Panc1 (cell line): Measurements from ENCODE around the gene BICD2. TPM values are rescaled to one million over a fixed set of nuclear protein-coding genes. Genes with fewer than 3 reads are reported as not detected.

Experiments
- ATAC-seq: fragments of 200-7000 bp; cut with Tn5 transposase; 2 replicates; pipeline ENCODE4 v1.9.1; 2020; ENCODE audit warnings: mild to moderate bottlenecking, moderate library complexity
- BruUV-seq: library from RNA; stranded (reverse); fragments of 400-500 nt; replicated peaks from 2 replicates; lab custom pipeline; 2021; lab: Mats Ljungman, UMichigan
- CTCF ChIA-PET: fragments of 300-600 bp; sonication (Branson Sonifier 250); formaldehyde crosslinking; loops from one replicate; lab custom pipeline; 2022; ENCODE audit warnings: antibody characterized with exemption; lab: Charles Lee
- POLR2A ChIA-PET: fragments of 300-600 bp; sonication (Branson Sonifier 250); formaldehyde crosslinking; loops from one replicate; lab custom pipeline; 2022; ENCODE audit warnings: antibody characterized with exemption; lab: Charles Lee
- DNase-seq: peaks from one replicate; pipeline ENCODE4 v3.0.0-alpha.2; 2010; ENCODE audit warnings: low read depth, low spot score
- H3K27ac ChIP-seq: 2 replicates; pipeline ENCODE4 v1.5.1; 2011; ENCODE audit warnings: mild to moderate bottlenecking, low read length, inconsistent platforms
- H3K27me3 ChIP-seq: fragments of 200-500 bp; sonication (Bioruptor generic); 2 replicates; pipeline ENCODE4 v1.6.0; 2014; ENCODE audit warnings: low read length, inconsistent platforms; ENCODE audit not compliant: control insufficient read depth, insufficient read depth
- H3K36me3 ChIP-seq: fragments of 200-500 bp; sonication (Bioruptor generic); 2 replicates; pipeline ENCODE4 v1.5.1; 2014; ENCODE audit warnings: inconsistent platforms, mild to moderate bottlenecking, low read length, moderate library complexity; ENCODE audit not compliant: control insufficient read depth, insufficient read depth
- H3K4me1 ChIP-seq: 2 replicates; pipeline ENCODE4 v1.5.1; 2011; ENCODE audit warnings: inconsistent platforms, mild to moderate bottlenecking, low read length, moderate library complexity; ENCODE audit not compliant: control insufficient read depth, insufficient read depth
- H3K4me3 ChIP-seq, 2 experiments: 2 replicates each; pipeline ENCODE4 v1.5.1; 2011 to 2012; ENCODE audit warnings: low read depth in 2 of 2, low read length in 2 of 2, mild to moderate bottlenecking in 2 of 2, inconsistent platforms in 1 of 2, moderate library complexity in 1 of 2
- H3K9me3 ChIP-seq: fragments of 200-500 bp; sonication (Bioruptor generic); 2 replicates; pipeline ENCODE4 v1.5.1; 2014; ENCODE audit warnings: low read depth, mild to moderate bottlenecking, inconsistent platforms, low read length, moderate library complexity; ENCODE audit not compliant: control insufficient read depth, insufficient read depth
- POLR2AphosphoS5 ChIP-seq: IDR thresholded peaks from 2 replicates; pipeline ENCODE4 v1.6.1; 2012; ENCODE audit warnings: mild to moderate bottlenecking, low read depth, low read length, moderate library complexity
- SIN3A ChIP-seq: IDR thresholded peaks from 2 replicates; pipeline ENCODE4 v1.6.1; 2012; ENCODE audit warnings: low read depth, mild to moderate bottlenecking, low read length, moderate library complexity, borderline replicate concordance; ENCODE audit not compliant: insufficient read depth
- TCF7L2 ChIP-seq: IDR thresholded peaks from 2 replicates; pipeline ENCODE4 v1.6.1; 2011; ENCODE audit warnings: mild to moderate bottlenecking, low read depth, low read length, inconsistent platforms
- in situ Hi-C: cut with HindIII; loops from 2 replicates; pipeline ENCODE4 v1.10.0; 2016; ENCODE audit warnings: low sequenced_read_pairs, low pct_unique_long_range_greater_than_20kb
- intact Hi-C: fragments of 100-400 bp; cut with micrococcal nuclease; formaldehyde crosslinking; loops from one replicate; pipeline ENCODE4 v1.10.0; 2022; ENCODE audit not compliant: unreplicated experiment
- total RNA-seq: library from RNA; stranded (reverse); gene quantifications from one replicate; pipeline ENCODE4 v1.2.1, GENCODE V29; 2021; ENCODE audit not compliant: unreplicated experiment
- TF ChIP-seq, protein P1 (sequence below): fragments of 450-650 bp; IDR thresholded peaks from 2 replicates; pipeline ENCODE4 v1.5.1; 2017; ENCODE audit warnings: mild to moderate bottlenecking
- TF ChIP-seq, protein P2 (sequence below), 2 experiments: IDR thresholded peaks; 2 replicates each; pipeline ENCODE4 v1.6.1; 2011 to 2012; ENCODE audit warnings: low read depth in 2 of 2, control low read depth in 1 of 2, low read length in 1 of 2, mild to moderate bottlenecking in 1 of 2, moderate library complexity in 1 of 2; ENCODE audit not compliant: insufficient read depth in 1 of 2

BICD2 gene
- total RNA-seq, 1 experiment from 2014 or later: 17.3 TPM

DNA sequence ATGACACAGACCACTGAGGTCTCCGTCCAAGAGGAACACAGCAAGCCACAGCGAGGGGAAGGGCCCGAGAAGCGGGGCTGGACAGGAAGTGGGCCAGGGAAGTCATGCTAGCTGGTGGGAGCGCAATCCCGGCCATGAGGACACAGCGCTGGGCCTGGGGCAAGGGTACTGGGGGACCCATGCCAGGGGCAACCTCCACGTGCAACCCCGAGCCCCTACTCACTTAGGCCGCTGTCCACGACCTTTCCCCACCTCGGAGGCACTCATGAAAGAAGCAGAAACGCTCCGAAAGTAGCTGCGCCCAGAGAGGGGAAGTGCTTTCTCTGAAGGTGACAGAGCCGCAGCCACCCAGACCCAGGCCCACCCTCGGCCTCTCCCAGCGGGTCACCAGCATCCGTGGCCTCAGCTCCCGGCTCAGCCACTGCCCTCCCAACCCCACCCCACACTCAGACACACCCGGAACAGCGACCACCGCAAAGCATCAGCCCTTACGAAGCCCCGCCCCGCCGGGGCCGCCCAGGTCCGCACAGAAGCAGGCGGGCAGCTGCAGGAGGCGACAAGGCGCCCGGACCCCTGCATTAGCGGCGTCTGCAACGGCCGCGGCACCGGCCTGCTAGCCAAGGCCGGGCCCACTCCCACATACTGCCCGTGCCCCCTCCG, 782 bp downstream of the BICD2 start:
- intact Hi-C loops (loop anchor here (2.0 kb wide), 1 partner anchor 27 kb away; no protein-coding TSS in a partner anchor), in situ Hi-C loops (no loop called here)
- Histone ChIP-seq H3K36me3 (no peaks in the 10 kb centered on the region), H3K4me3 (peak overlapping the region; percentile 73 to 78), H3K4me1 (peaks cover 7% of the 10 kb centered on the region; the same call in 1 of the 2 replicates), H3K9me3 (no peaks in the 10 kb centered on the region), H3K27ac (peak overlapping the region; percentile 54), H3K27me3 (no peaks in the 10 kb centered on the region)
- ATAC-seq: no peak
- no peak for DNase-seq
- BruUV-seq: no TSS peak
- TF ChIP-seq, protein P1, sequence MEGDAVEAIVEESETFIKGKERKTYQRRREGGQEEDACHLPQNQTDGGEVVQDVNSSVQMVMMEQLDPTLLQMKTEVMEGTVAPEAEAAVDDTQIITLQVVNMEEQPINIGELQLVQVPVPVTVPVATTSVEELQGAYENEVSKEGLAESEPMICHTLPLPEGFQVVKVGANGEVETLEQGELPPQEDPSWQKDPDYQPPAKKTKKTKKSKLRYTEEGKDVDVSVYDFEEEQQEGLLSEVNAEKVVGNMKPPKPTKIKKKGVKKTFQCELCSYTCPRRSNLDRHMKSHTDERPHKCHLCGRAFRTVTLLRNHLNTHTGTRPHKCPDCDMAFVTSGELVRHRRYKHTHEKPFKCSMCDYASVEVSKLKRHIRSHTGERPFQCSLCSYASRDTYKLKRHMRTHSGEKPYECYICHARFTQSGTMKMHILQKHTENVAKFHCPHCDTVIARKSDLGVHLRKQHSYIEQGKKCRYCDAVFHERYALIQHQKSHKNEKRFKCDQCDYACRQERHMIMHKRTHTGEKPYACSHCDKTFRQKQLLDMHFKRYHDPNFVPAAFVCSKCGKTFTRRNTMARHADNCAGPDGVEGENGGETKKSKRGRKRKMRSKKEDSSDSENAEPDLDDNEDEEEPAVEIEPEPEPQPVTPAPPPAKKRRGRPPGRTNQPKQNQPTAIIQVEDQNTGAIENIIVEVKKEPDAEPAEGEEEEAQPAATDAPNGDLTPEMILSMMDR: no peak
- TF ChIP-seq SIN3A: no peak
- TF ChIP-seq POLR2AphosphoS5: no peak
- TF ChIP-seq TCF7L2: no peak
- TF ChIP-seq, protein P2, sequence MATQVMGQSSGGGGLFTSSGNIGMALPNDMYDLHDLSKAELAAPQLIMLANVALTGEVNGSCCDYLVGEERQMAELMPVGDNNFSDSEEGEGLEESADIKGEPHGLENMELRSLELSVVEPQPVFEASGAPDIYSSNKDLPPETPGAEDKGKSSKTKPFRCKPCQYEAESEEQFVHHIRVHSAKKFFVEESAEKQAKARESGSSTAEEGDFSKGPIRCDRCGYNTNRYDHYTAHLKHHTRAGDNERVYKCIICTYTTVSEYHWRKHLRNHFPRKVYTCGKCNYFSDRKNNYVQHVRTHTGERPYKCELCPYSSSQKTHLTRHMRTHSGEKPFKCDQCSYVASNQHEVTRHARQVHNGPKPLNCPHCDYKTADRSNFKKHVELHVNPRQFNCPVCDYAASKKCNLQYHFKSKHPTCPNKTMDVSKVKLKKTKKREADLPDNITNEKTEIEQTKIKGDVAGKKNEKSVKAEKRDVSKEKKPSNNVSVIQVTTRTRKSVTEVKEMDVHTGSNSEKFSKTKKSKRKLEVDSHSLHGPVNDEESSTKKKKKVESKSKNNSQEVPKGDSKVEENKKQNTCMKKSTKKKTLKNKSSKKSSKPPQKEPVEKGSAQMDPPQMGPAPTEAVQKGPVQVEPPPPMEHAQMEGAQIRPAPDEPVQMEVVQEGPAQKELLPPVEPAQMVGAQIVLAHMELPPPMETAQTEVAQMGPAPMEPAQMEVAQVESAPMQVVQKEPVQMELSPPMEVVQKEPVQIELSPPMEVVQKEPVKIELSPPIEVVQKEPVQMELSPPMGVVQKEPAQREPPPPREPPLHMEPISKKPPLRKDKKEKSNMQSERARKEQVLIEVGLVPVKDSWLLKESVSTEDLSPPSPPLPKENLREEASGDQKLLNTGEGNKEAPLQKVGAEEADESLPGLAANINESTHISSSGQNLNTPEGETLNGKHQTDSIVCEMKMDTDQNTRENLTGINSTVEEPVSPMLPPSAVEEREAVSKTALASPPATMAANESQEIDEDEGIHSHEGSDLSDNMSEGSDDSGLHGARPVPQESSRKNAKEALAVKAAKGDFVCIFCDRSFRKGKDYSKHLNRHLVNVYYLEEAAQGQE (IDR thresholded peaks at IDR 0.05; ENCODE audit: insufficient read depth in 1 of 2, low read depth in 2 of 2, low read length in 1 of 2): no peak
- CTCF ChIA-PET: no interaction called here
- POLR2A ChIA-PET: no interaction called here

DNA sequence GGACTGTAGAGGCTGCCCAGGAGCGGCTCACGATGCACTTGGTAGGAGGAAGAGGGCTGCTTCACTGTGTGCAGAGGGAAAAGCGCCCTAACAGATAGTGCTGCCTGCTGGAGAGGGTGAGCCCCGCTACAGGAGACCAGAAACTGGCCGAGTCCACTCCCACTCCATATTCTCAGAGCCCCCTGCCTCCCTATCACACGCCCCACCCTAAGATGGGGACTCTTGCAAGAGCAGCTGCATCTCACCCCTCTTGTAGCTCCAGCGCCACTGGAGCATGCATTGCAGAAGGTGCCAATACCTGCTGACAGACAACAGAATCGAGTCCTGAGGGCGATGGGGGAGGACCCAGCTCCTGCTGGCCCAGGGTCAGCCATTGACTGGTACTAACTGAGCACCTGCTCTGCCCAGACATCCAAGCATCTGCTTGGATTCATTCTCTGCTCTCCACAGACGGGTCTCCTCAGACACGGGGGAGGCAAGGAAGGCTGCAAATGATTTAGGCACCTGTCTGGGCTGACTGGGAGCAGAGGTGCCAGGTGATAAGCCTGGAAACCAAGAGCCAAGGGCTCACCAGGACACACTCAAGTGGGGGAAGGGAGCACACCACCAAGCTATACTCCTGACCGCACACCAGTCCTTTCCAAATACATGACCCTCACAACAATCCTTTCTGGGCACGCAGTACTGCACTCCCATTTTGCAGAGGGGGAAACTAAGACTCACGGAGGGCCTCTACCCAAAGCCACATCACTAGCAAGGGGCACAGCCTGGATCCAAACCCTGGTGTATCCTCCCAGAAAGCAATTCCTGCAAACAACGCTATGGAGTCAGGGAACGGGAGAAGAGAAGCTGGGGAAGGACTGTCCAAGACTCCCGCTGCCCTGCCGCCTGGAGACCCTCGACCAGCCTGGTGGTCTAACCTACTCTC, 1.6 kb downstream of the BICD2 start:
- POLR2A ChIA-PET: no interaction called here
- no peaks in the 10 kb centered on the region for H3K9me3 ChIP-seq
- CTCF ChIA-PET: no interaction called here
- no peak for DNase-seq
- in situ Hi-C loops: no loop called here
- H3K27ac ChIP-seq: peak overlapping the region; percentile 54; the same call in 1 of the 2 replicates
- H3K4me1 ChIP-seq: peaks cover 7% of the 10 kb centered on the region; the same call in 1 of the 2 replicates
- intact Hi-C loops: no loop called here
- no peak for TF ChIP-seq SIN3A
- no peak for TF ChIP-seq TCF7L2
- no peak for TF ChIP-seq POLR2AphosphoS5
- no TSS peak for BruUV-seq
- H3K36me3 ChIP-seq: no peaks in the 10 kb centered on the region
- peak overlapping the region; percentile 73 to 78 for H3K4me3 ChIP-seq
- no peaks in the 10 kb centered on the region for H3K27me3 ChIP-seq
- ATAC-seq: no peak
